Astrocyte (in vitro differentiated cells and primary cell): Measurements from ENCODE around the gene ZFYVE28. TPM values are rescaled to one million over a fixed set of nuclear protein-coding genes. Genes with fewer than 3 reads are reported as not detected.

ENCODE experiments used
- DNase-seq: peaks from one replicate; pipeline ENCODE4 v3.0.0-alpha.2; 2010; ENCODE audit warnings: low read depth
- FAIRE-seq: peaks from 2 replicates; lab custom pipeline; 2011; peaks lifted over from hg19 to GRCh38; lab: Jason Lieb, UNC
- H2AFZ ChIP-seq: 2 replicates; pipeline ENCODE4 v1.6.0; 2012; ENCODE audit warnings: low read depth, low read length, inconsistent platforms
- H3K27ac ChIP-seq: 2 replicates; pipeline ENCODE4 v1.5.1; 2011; ENCODE audit warnings: low read depth, low read length, inconsistent platforms
- H3K27me3 ChIP-seq: 2 replicates; pipeline ENCODE4 v1.6.0; 2011; ENCODE audit warnings: low read length, inconsistent platforms; ENCODE audit not compliant: insufficient read depth
- H3K36me3 ChIP-seq: 2 replicates; pipeline ENCODE4 v1.5.1; 2011; ENCODE audit warnings: low read length, inconsistent platforms; ENCODE audit not compliant: insufficient read depth
- H3K4me1 ChIP-seq: 2 replicates; pipeline ENCODE4 v1.5.1; 2011; ENCODE audit warnings: low read length, inconsistent platforms; ENCODE audit not compliant: insufficient read depth
- H3K4me2 ChIP-seq: 2 replicates; pipeline ENCODE4 v1.6.0; 2012; ENCODE audit warnings: low read length, inconsistent platforms
- H3K4me3 ChIP-seq: 2 replicates; pipeline ENCODE4 v1.5.1; 2011; ENCODE audit warnings: low read depth, mild to moderate bottlenecking, low read length, inconsistent platforms; ENCODE audit not compliant: insufficient read depth
- H3K79me2 ChIP-seq: 2 replicates; pipeline ENCODE4 v1.6.0; 2012; ENCODE audit warnings: mild to moderate bottlenecking, low read length, inconsistent platforms; ENCODE audit not compliant: insufficient read depth
- H3K9ac ChIP-seq: 2 replicates; pipeline ENCODE4 v1.6.0; 2012; ENCODE audit warnings: mild to moderate bottlenecking, low read length, inconsistent platforms
- H3K9me3 ChIP-seq: 2 replicates; pipeline ENCODE4 v1.5.1; 2012; ENCODE audit warnings: low read depth, mild to moderate bottlenecking, low read length, inconsistent platforms; ENCODE audit not compliant: insufficient read depth
- H4K20me1 ChIP-seq: 2 replicates; pipeline ENCODE4 v1.6.0; 2012; ENCODE audit warnings: low read length, inconsistent platforms; ENCODE audit not compliant: insufficient read depth
- H3K27ac Mint-ChIP-seq: one replicate; pipeline ENCODE4 v1.8.0; 2021; ENCODE audit warnings: mild to moderate bottlenecking, mixed read lengths; ENCODE audit not compliant: unreplicated experiment
- H3K27me3 Mint-ChIP-seq: one replicate; pipeline ENCODE4 v1.8.0; 2021; ENCODE audit warnings: low read depth, mixed read lengths; ENCODE audit not compliant: unreplicated experiment
- H3K36me3 Mint-ChIP-seq: one replicate; pipeline ENCODE4 v1.8.0; 2021; ENCODE audit warnings: low read depth, mixed read lengths; ENCODE audit not compliant: unreplicated experiment
- H3K4me1 Mint-ChIP-seq: one replicate; pipeline ENCODE4 v1.8.0; 2021; ENCODE audit warnings: low read depth, mixed read lengths; ENCODE audit not compliant: unreplicated experiment
- H3K4me3 Mint-ChIP-seq: one replicate; pipeline ENCODE4 v1.8.0; 2021; ENCODE audit warnings: mild to moderate bottlenecking, moderate library complexity, mixed read lengths; ENCODE audit not compliant: unreplicated experiment
- H3K9me3 Mint-ChIP-seq: one replicate; pipeline ENCODE4 v1.8.0; 2021; ENCODE audit warnings: mild to moderate bottlenecking, mixed read lengths; ENCODE audit not compliant: unreplicated experiment
- CTCF ChIP-seq: IDR thresholded peaks from 2 replicates; pipeline ENCODE4 v1.5.1; 2011; ENCODE audit warnings: low read depth, mild to moderate bottlenecking, inconsistent platforms, low read length, moderate library complexity; ENCODE audit not compliant: insufficient read depth
- EZH2 ChIP-seq: IDR thresholded peaks from 2 replicates; pipeline ENCODE4 v1.6.1; 2012; ENCODE audit warnings: mild to moderate bottlenecking, low read length, inconsistent platforms; ENCODE audit not compliant: insufficient read depth
- total RNA-seq: library from RNA; stranded (reverse); gene quantifications from 2 replicates; pipeline ENCODE4 v1.2.1, GENCODE V29; 2021

ZFYVE28 gene
- total RNA-seq, 1 donor from 2014 or later, result 0.68 TPM

DNA sequence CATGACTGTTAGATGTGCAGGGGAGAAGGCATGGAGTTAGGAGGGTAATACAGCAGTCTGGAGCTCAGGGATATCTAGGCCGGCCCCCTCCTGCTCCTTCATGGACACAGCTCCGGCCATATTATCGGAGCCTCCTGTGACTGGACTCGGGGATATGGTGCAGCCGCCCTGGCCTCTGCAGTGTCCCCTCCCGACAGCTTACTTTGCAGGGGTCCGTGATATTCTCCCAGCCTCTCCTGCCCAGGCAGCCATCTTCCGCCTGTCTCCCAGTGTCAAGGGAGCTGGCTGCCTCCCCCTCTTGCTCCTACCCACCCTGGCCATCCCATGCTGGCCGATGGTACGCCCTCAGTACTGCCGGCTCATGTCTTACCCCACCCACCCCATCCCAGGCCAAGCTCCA is 30.6 kb upstream of the ZFYVE28 start:
- Histone ChIP-seq H3K27me3 (peaks cover 7% of the 10 kb centered on the region), H3K4me3 (no peak overlapping the region), H3K9ac (no peak overlapping the region), H3K36me3 (no peaks in the 10 kb centered on the region), H3K4me2 (no peak overlapping the region), H4K20me1 (no peaks in the 10 kb centered on the region), H2AFZ (no peak overlapping the region), H3K9me3 (no peaks in the 10 kb centered on the region), H3K4me1 (no peaks in the 10 kb centered on the region), H3K27ac (no peak overlapping the region), H3K79me2 (no peaks in the 10 kb centered on the region)
- DNase-seq, result no peak
- Mint-ChIP-seq H3K4me1 (no peaks in the 10 kb centered on the region), H3K36me3 (no peaks in the 10 kb centered on the region), H3K4me3 (no peak overlapping the region), H3K27me3 (peaks cover 39% of the 10 kb centered on the region), H3K27ac (no peak overlapping the region), H3K9me3 (no peaks in the 10 kb centered on the region)
- FAIRE-seq, result no peak
- TF ChIP-seq CTCF (no peak), EZH2 (no peak)

GRCh38 chr4:2448589-2448988 is 30.1 kb upstream of the ZFYVE28 start:
- Histone ChIP-seq H3K27me3 (peaks cover 7% of the 10 kb centered on the region), H3K4me2 (no peak overlapping the region), H3K27ac (no peak overlapping the region), H3K4me1 (no peaks in the 10 kb centered on the region), H4K20me1 (no peaks in the 10 kb centered on the region), H3K36me3 (no peaks in the 10 kb centered on the region), H2AFZ (no peak overlapping the region), H3K4me3 (no peak overlapping the region), H3K9me3 (no peaks in the 10 kb centered on the region), H3K79me2 (no peaks in the 10 kb centered on the region), H3K9ac (no peak overlapping the region)
- no peaks in the 10 kb centered on the region for H3K36me3 Mint-ChIP-seq
- no peak overlapping the region for H3K27ac Mint-ChIP-seq
- no peak for TF ChIP-seq EZH2
- no peak for TF ChIP-seq CTCF
- no peaks in the 10 kb centered on the region for H3K9me3 Mint-ChIP-seq
- FAIRE-seq (no peak), DNase-seq (no peak)
- no peak overlapping the region for H3K4me3 Mint-ChIP-seq
- peaks cover 39% of the 10 kb centered on the region for H3K27me3 Mint-ChIP-seq
- no peaks in the 10 kb centered on the region for H3K4me1 Mint-ChIP-seq

DNA sequence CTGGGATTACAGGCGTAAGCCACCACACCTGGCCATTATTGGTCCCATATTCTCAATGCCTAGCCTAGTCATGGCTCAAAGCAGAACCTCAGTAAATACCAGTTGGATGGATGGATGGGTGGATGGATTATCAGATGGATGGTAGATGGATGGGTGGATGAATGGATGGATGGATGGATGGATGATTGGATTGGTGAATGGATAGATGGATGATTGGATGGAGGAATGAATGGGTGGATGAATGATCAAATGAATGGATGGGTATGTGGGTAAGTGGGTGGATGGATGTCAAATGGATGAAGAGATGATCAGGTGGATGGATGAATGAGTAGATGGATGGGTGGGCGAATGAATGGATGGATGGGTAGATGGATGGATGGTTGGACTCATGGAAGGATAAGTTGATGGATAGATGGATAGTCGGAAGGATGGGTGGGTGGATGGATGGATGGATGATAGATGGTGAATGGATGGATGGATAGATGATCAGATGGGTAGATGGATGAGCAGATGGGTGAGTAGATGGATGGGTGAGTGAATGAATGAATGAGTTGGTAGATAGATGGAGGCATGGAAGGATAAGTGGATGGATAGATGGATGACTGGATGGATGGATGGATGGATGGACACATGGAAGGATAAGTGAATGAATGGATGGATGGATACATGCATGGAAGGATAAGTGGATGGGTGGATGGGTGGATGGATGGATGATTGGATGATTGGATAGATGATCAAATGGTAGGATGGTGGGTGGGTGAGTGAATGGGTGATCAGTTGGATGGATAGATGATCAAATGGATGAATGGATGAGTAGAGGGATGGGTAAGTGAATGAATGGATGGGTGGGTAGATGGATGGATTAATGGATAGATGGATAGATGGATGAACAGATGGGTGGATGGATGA is 28.5 kb upstream of the ZFYVE28 start:
- FAIRE-seq (no peak), DNase-seq (no peak)
- Histone ChIP-seq H3K4me2 (no peak overlapping the region), H3K9ac (no peak overlapping the region), H3K4me1 (no peaks in the 10 kb centered on the region), H3K27ac (no peak overlapping the region), H3K9me3 (no peaks in the 10 kb centered on the region), H3K4me3 (no peak overlapping the region), H4K20me1 (no peaks in the 10 kb centered on the region), H2AFZ (no peak overlapping the region), H3K79me2 (no peaks in the 10 kb centered on the region), H3K27me3 (peaks cover 7% of the 10 kb centered on the region), H3K36me3 (no peaks in the 10 kb centered on the region)
- no peaks in the 10 kb centered on the region for H3K4me1 Mint-ChIP-seq
- TF ChIP-seq EZH2 (no peak), CTCF (no peak)
- H3K27ac Mint-ChIP-seq, result no peak overlapping the region
- no peak overlapping the region for H3K4me3 Mint-ChIP-seq
- no peaks in the 10 kb centered on the region for H3K9me3 Mint-ChIP-seq
- no peaks in the 10 kb centered on the region for H3K36me3 Mint-ChIP-seq
- H3K27me3 Mint-ChIP-seq, result peaks cover 29% of the 10 kb centered on the region
